Suprapubic skin (tissue), 4 donors: ENCODE results near the gene SGCD. TPM values are rescaled to one million over a fixed set of nuclear protein-coding genes. Genes with fewer than 3 reads are reported as not detected.

Source experiments
- DNase-seq, 2 donors: peaks; one replicate each; pipeline ENCODE4 v3.0.0-alpha.2; 2019; ENCODE audit warnings: low spot score in 2 of 2
- H3K27ac ChIP-seq: fragments of 200-600 bp; sonication (generic); one replicate; pipeline ENCODE4 v1.5.1; 2019
- H3K27me3 ChIP-seq: fragments of 200-600 bp; sonication (generic); one replicate; pipeline ENCODE4 v1.5.1; 2019
- H3K36me3 ChIP-seq: fragments of 200-600 bp; sonication (generic); one replicate; pipeline ENCODE4 v1.5.1; 2019
- H3K4me1 ChIP-seq: fragments of 200-600 bp; sonication (generic); one replicate; pipeline ENCODE4 v1.5.1; 2019
- H3K4me3 ChIP-seq: fragments of 200-600 bp; sonication (generic); one replicate; pipeline ENCODE4 v1.5.1; 2019; ENCODE audit warnings: mild to moderate bottlenecking
- H3K9me3 ChIP-seq: fragments of 200-600 bp; sonication (generic); one replicate; pipeline ENCODE4 v1.5.1; 2019
- EP300 ChIP-seq: sonication (generic); formaldehyde crosslinking; IDR thresholded peaks from one replicate; pipeline ENCODE4 v1.6.1; 2017; ENCODE audit warnings: antibody characterized with exemption
- POLR2A ChIP-seq, 2 donors: fragments of 450-650 bp; IDR thresholded peaks; one replicate each; pipeline ENCODE4 v1.6.1; 2017; ENCODE audit warnings: antibody characterized with exemption in 2 of 2, mild to moderate bottlenecking in 2 of 2, moderate library complexity in 2 of 2
- POLR2AphosphoS5 ChIP-seq, 3 donors: sonication (generic); formaldehyde crosslinking; IDR thresholded peaks; one replicate each; pipeline ENCODE4 v1.6.1; 2017; ENCODE audit warnings: antibody characterized with exemption in 3 of 3
- WGBS: methylation state at CpG from one replicate; pipeline ENCODE4 v1.1.5; 2018; 5-methylcytosine and 5-hydroxymethylcytosine counted together
- total RNA-seq, 4 donors: library from RNA; depleted of rRNA; stranded (reverse); fragments of >200 nt; gene quantifications; one replicate each; pipeline ENCODE4 v1.1.0, GENCODE V29; 2016
- TF ChIP-seq, protein P1 (sequence below), 2 donors: fragments of 200-600 bp in 1 of 2; fragments of 450-650 bp in 1 of 2; sonication (generic) in 1 of 2; IDR thresholded peaks; one replicate each; pipeline ENCODE4 v1.5.1; 2016 to 2019; ENCODE audit warnings: antibody characterized with exemption in 2 of 2, mild to moderate bottlenecking in 1 of 2, moderate library complexity in 1 of 2

SGCD gene
- total RNA-seq, 4 donors from 2014 or later, result 1.2 to 5.7 (median 3.9) TPM

GRCh38 chr5:156631005-156631404 lies 304.0 kb downstream of the SGCD start:
- WGBS, result 89% methylated on average over 1 of the region's 1 CpG
- Histone ChIP-seq H3K9me3 (no peaks in the 10 kb centered on the region), H3K4me3 (no peak overlapping the region), H3K27me3 (no peaks in the 10 kb centered on the region), H3K4me1 (no peaks in the 10 kb centered on the region), H3K36me3 (no peaks in the 10 kb centered on the region), H3K27ac (no peak overlapping the region)
- DNase-seq, result no peak
- no peak for TF ChIP-seq POLR2AphosphoS5 (IDR thresholded peaks at IDR 0.05)
- TF ChIP-seq POLR2A (IDR thresholded peaks at IDR 0.05), result no peak
- no peak for TF ChIP-seq EP300
- TF ChIP-seq, protein P1, sequence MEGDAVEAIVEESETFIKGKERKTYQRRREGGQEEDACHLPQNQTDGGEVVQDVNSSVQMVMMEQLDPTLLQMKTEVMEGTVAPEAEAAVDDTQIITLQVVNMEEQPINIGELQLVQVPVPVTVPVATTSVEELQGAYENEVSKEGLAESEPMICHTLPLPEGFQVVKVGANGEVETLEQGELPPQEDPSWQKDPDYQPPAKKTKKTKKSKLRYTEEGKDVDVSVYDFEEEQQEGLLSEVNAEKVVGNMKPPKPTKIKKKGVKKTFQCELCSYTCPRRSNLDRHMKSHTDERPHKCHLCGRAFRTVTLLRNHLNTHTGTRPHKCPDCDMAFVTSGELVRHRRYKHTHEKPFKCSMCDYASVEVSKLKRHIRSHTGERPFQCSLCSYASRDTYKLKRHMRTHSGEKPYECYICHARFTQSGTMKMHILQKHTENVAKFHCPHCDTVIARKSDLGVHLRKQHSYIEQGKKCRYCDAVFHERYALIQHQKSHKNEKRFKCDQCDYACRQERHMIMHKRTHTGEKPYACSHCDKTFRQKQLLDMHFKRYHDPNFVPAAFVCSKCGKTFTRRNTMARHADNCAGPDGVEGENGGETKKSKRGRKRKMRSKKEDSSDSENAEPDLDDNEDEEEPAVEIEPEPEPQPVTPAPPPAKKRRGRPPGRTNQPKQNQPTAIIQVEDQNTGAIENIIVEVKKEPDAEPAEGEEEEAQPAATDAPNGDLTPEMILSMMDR (IDR thresholded peaks at IDR 0.05), result no peak

- Histone ChIP-seq H3K27me3 (no peaks in the 10 kb centered on the region), H3K36me3 (no peaks in the 10 kb centered on the region), H3K4me1 (no peaks in the 10 kb centered on the region), H3K27ac (no peak overlapping the region), H3K9me3 (no peaks in the 10 kb centered on the region), H3K4me3 (no peak overlapping the region)
- TF ChIP-seq POLR2A (IDR thresholded peaks at IDR 0.05), result no peak
- no peak for TF ChIP-seq EP300
- TF ChIP-seq, protein P1 (IDR thresholded peaks at IDR 0.05), result no peak
- no peak for TF ChIP-seq POLR2AphosphoS5 (IDR thresholded peaks at IDR 0.05)
- DNase-seq, result no peak
- 91% methylated on average over 2 of the region's 2 CpGs for WGBS
Observed at GRCh38 chr5:156634301-156634700, 307.3 kb downstream of the SGCD start.

DNA sequence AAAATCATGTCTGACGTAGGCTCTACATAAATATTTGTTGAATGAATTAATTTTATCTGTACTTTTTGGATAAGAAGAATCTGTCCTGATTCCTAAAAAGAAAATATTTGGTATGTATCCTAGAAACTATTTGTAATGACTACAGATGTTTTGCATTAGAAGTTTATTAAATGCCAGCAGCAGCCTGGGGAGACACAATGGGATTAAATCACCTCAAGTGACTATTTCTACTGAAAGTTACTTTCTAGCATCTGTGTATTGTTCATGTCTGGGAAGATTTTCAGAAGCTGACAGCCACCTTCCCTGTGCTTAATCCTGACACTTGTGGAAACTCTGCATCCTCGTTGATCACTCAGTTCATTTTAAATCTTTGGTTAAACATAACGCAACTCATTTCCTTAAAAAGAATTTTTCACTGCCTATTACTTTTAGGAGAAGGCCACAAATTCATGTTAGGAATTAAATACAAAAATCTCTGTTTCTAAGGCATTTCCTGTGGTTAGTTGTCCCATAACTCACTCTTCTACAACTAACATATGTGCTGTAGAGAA lies 313.8 kb downstream of the SGCD start:
- Histone ChIP-seq H3K36me3 (no peaks in the 10 kb centered on the region), H3K27ac (no peak overlapping the region), H3K9me3 (no peaks in the 10 kb centered on the region), H3K4me1 (no peaks in the 10 kb centered on the region), H3K4me3 (no peak overlapping the region), H3K27me3 (no peaks in the 10 kb centered on the region)
- TF ChIP-seq EP300 (no peak), POLR2AphosphoS5 (IDR thresholded peaks at IDR 0.05) (no peak), POLR2A (IDR thresholded peaks at IDR 0.05) (no peak)
- TF ChIP-seq, protein P1 (IDR thresholded peaks at IDR 0.05), result no peak
- WGBS, result 51% methylated on average over 3 of the region's 3 CpGs
- no peak for DNase-seq

- Histone ChIP-seq H3K9me3 (no peaks in the 10 kb centered on the region), H3K4me1 (no peaks in the 10 kb centered on the region), H3K4me3 (no peak overlapping the region), H3K27me3 (no peaks in the 10 kb centered on the region), H3K36me3 (no peaks in the 10 kb centered on the region), H3K27ac (no peak overlapping the region)
- TF ChIP-seq POLR2AphosphoS5 (IDR thresholded peaks at IDR 0.05) (no peak), POLR2A (IDR thresholded peaks at IDR 0.05) (no peak), EP300 (no peak)
- TF ChIP-seq, protein P1 (IDR thresholded peaks at IDR 0.05), result no peak
- 41% methylated on average over 1 of the region's 1 CpG for WGBS
- no peak for DNase-seq
Observed at GRCh38 chr5:156641686-156642085, 314.7 kb downstream of the SGCD start.

DNA sequence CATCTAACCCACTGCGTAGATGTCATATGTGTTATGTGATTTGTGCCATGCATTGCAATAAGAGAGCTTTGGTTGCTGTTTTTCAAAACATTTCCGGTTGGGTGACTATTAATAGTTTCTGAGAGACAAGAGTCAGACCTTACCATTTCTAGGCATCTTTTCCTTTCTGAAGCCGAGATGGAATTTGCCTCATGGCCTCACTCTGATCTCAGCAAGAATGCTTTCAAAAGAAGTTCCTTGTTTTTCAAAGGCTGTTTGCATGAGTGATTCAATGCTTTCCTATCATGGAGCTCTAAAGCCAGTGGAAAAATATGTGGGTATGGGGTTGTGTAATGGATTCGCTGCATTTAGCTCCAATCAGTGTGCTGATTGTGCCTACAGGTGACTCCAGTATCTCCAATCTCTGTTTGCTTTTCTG lies 320.1 kb downstream of the SGCD start:
- 60% methylated on average over 4 of the region's 4 CpGs for WGBS
- TF ChIP-seq POLR2A (IDR thresholded peaks at IDR 0.05), result no peak
- TF ChIP-seq POLR2AphosphoS5 (IDR thresholded peaks at IDR 0.05), result no peak
- TF ChIP-seq EP300, result no peak
- TF ChIP-seq, protein P1 (IDR thresholded peaks at IDR 0.05), result no peak
- no peak for DNase-seq
- Histone ChIP-seq H3K4me3 (no peak overlapping the region), H3K36me3 (no peaks in the 10 kb centered on the region), H3K27me3 (no peaks in the 10 kb centered on the region), H3K4me1 (no peaks in the 10 kb centered on the region), H3K9me3 (no peaks in the 10 kb centered on the region), H3K27ac (no peak overlapping the region)
